ENCODE results near the gene FRG2B.

DNA sequence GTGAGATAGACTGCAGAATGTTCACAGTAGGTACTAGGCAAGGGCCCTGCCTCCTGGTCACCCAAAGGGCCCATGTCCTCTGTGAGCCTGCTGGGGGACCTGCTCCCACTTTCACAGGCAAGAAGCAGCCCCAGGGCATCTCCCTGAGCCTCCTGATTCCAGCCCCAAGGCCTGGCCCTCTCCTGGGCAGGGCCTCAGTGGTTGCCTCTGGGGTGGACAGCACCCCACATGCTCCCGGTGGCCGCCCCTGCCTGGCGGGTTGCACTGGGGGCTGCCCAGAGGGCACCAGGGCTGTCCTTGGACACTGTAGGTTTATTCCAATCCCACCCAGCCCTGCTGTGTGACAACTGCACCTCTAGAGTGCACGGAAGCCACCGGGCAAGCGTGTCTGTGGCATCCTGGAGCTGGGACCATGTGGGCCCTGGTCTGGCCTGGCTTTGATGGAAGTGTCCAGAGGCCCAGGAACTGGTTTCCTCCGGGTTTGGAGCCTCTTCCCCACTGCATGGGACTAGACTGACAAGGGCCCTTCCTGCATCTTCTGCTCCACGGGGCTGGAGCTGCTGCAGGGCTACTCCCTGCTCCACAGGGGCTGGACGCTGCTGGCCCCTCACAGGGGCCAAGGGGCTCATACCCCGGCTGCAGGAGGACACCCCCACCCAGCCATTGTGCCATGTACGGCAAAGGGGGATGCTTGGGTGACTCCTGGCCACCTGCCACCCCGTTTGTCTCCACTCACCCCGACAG is 36.2 kb downstream of the FRG2B start:
- TF ChIP-seq TEAD4 (IDR thresholded peaks at IDR 0.05) = no peak
- TF ChIP-seq, protein P1, sequence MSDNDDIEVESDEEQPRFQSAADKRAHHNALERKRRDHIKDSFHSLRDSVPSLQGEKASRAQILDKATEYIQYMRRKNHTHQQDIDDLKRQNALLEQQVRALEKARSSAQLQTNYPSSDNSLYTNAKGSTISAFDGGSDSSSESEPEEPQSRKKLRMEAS (IDR thresholded peaks at IDR 0.05) = no peak
- TF ChIP-seq, protein P2, sequence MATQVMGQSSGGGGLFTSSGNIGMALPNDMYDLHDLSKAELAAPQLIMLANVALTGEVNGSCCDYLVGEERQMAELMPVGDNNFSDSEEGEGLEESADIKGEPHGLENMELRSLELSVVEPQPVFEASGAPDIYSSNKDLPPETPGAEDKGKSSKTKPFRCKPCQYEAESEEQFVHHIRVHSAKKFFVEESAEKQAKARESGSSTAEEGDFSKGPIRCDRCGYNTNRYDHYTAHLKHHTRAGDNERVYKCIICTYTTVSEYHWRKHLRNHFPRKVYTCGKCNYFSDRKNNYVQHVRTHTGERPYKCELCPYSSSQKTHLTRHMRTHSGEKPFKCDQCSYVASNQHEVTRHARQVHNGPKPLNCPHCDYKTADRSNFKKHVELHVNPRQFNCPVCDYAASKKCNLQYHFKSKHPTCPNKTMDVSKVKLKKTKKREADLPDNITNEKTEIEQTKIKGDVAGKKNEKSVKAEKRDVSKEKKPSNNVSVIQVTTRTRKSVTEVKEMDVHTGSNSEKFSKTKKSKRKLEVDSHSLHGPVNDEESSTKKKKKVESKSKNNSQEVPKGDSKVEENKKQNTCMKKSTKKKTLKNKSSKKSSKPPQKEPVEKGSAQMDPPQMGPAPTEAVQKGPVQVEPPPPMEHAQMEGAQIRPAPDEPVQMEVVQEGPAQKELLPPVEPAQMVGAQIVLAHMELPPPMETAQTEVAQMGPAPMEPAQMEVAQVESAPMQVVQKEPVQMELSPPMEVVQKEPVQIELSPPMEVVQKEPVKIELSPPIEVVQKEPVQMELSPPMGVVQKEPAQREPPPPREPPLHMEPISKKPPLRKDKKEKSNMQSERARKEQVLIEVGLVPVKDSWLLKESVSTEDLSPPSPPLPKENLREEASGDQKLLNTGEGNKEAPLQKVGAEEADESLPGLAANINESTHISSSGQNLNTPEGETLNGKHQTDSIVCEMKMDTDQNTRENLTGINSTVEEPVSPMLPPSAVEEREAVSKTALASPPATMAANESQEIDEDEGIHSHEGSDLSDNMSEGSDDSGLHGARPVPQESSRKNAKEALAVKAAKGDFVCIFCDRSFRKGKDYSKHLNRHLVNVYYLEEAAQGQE (IDR thresholded peaks at IDR 0.05; ENCODE audit: low read depth) = no peak

Measured in Ishikawa (cell line).